ENCODE measurements around the gene DPP10.
"Not testable (repeated sequence)": the region's sequence is repeated elsewhere in the genome, so short reads cannot be mapped to it uniquely, and the experiment has no call there.

The DPP10 gene

DNA sequence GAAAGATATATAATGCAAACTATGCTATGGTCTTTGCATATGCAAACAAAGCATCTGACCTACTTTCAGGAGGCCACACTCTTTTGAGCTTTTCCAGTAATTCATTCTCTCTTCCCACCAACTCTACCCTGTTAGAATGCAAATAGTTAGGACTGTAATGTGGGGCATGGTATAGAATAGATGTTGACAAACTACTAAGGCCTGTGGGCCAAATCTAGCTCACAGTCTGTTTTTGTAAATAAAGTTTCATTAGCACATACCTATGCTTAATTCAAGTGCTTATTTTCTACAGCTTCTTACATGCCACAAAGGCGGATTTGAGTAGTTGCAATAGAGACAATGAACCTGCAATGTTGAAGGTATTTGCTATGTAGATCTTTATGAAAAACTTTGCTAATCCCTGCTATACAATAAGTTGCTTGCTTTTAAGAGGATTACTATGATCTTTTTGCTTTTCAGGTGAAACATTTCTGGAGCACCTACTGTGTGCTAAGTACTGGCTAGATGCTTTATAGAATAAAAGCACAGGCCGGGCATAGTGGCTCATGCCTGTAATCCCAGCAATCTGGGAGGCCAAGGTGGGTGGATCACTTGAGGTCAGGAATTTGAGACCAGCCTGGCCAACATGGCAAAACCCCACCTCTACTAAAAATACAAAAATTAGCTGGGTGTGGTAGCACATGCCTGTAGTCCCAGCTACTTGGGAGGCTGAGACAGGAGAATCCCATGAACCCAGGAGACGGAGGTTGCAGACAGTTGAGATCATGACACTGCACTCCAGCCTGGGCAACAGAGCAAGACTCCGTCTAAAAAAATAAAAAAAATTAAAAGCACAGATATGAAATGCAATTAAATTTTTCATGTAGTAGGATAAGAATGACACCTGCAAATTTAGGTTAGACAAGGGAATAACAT lies 267.8 kb downstream of the DPP10 start:
- DNase-seq (ENCODE audit: extremely low read depth in 1 of 2, low read depth in 1 of 2), result no peak

DNA sequence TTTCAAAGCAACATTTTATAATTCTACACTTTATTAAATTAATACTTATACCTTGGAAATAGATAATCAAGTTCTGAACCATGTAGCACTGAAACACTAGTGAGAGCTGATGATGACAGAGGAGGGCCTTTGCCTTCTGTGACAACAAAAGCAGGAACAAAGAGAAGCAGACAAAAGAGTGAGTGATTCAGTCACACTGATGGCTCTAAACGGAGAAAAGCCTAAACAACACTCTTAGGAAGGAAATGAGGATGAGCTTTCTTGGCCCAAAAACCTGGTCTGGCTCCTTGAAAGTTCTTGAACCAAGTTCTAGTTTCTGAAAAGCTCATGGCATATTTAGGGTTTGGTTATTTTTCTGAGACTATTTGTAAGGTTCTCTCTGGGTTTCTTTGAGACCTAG lies 271.9 kb downstream of the DPP10 start:
- no peak for DNase-seq (ENCODE audit: extremely low read depth in 1 of 2, low read depth in 1 of 2)

DNA sequence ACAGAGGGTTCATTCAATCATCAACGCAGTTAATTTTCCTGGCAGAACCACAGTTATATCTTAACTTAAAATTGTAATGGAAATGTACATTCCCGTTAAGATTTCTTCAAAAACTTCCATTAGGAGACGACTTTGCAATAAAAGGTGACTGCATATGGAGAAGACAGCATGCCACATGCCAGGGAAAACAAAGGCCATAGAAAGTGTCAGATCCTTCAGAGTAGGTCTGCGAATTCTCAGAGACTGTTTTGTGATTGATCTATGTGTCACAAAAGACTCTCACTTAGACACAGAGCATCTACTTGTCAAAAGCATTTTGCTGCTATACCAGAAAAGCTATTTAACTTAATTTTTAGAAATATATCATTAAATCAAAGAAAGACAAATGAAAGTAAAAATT lies 274.6 kb downstream of the DPP10 start:
- DNase-seq (ENCODE audit: extremely low read depth in 1 of 2, low read depth in 1 of 2), result no peak

DNA sequence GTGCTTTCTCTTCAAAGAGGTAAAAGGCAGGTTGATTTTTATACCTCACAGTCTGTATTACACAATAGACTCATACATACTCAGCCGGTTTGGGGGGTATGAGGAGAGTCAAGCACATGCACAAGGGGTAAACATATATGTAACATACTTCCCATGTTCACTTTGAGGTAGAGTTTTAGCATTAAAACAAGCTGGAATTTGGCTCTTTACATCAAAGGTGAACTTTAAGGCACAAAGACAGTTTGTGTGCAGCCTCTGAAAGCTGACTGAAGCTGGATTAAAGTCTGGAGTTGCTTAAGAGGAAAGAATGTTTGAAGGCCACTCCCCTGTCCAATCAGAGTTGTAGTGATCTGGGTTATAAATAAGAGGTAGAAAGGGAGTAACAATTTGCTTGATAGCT lies 282.0 kb downstream of the DPP10 start:
- no peak for DNase-seq (ENCODE audit: extremely low read depth in 1 of 2, low read depth in 1 of 2)

DNA sequence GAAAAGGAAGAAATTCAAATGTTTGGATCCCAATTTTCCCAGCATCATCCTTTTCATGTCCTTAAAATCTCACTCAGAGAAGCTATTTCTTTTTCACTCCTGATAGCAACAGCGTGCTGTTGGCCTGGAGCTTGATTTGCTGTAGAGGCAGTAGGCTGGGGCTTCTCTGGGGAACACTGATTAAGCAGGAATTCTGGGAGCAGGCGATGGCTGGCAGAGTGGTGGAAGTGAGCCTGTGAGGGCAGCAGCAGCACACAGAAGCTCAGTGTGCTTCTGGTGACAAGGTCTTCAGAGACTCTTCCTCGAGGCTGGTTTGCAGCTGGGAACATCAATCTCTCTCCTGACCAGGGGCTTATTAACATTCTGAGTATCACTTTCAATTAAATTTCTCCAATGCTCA lies 284.6 kb downstream of the DPP10 start:
- no peak for DNase-seq (ENCODE audit: extremely low read depth in 1 of 2, low read depth in 1 of 2)

DNA sequence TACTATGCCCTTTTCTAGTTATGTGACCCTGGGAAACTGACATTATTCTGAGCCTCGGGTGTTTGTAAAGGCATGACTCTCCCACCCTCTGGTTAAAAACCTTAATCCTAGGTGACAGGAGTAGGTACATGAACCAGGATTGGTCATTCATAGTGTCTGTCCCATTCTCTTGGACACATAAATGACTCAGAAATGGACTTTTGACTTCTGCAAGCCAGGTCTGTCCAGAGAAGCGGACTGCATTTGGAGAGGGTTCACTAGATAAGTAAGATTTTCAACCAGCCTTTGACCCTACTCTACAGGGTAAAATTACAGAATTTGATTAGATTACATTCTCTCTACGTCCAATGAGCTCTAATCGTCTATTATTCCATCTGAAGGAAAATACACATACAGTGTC lies 285.9 kb downstream of the DPP10 start:
- DNase-seq (ENCODE audit: extremely low read depth in 1 of 2, low read depth in 1 of 2), result no peak

DNA sequence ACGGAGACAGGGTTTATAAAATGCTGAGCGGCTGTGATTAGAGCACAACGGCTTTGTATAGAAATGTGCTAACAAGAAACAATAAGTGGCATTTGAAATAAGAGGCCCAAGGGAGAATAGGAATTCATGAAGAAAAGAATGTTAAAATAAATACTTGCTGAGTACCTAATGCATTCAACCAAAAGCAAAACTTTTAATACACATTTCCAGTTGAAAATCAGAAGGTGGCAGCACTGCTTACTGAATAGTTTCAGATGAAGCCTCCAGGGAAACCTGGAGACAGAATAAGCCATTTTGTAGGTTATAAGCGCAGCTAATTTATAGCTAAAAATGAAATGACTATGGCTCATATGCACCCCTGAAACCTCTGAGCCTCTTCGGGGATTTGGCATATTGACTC lies 286.6 kb downstream of the DPP10 start:
- no peak for DNase-seq (ENCODE audit: extremely low read depth in 1 of 2, low read depth in 1 of 2)

DNA sequence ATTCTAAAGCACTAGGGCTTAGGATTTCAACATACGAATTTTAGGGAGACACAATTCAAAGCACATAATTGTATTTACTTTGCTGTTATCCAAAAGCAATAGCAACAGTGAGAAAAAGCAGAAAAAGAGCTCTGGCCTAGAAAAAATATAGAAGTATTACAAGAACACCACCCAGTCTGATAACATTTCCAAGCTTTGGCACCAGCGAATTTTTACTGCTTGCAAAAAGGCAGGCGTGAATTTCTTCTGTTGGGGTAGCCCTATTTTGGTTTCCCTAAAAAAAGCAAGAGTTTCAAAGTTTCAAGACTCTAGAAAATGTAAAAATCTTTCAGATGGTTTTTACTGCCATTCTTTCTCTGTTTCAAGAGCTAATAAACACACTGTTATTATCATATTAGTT lies 292.7 kb downstream of the DPP10 start:
- no peak for DNase-seq (ENCODE audit: extremely low read depth in 1 of 2, low read depth in 1 of 2)

DNA sequence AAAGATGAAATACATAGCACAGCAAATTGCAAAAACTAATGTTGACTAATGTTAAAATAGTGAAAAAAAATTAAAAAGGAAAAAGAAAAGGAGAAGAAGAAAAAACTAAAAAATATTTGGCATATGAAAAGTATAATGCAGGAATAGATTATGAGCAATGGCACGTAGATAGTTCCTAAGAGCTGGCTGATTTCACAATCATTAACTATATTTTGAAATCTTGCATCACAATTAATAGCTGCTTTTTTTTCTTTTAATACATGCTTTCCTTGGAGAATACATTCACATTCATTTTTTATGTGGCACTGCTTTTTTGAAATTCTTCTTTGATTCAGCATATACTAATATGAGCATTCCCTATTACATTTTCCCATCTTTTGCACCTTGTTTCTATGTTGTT lies 299.8 kb downstream of the DPP10 start:
- no peak for DNase-seq (ENCODE audit: extremely low read depth in 1 of 2, low read depth in 1 of 2)

DNA sequence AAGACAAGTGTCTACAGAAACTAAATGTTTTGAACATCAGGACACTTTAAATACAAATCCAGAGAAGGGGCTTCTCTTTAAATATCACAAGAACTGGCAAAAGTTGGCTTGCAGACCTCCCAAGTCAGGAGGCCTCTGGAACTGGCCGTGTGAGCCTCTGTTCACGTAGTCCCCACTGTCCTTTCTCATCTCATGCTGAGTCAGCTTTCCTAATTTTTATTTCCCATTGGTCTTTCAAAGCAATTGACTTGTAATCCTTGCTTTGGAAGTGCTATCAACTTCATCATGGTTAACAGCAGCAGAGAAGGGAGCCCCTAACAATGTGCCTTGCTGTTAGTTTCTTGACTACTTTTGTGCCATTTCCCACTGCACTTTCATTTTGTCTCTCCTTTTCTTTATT lies 303.3 kb downstream of the DPP10 start:
- DNase-seq (ENCODE audit: extremely low read depth in 1 of 2, low read depth in 1 of 2), result no peak

DNA sequence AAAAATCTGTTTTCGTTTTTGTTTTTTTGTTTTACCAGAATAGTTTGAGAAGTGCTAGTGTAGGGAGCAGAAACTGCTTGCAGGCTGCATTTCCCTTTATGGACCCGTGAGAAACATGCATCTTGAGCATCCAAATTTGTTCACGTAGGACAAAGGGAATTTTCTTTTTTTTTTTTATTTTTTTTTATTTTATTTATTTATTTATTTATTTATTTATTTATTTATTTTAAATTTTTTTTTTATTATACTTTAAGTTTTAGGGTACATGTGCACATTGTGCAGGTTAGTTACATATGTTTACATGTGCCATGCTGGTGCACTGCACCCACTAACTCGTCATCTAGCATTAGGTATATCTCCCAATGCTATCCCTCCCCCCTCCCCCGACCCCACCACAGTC lies 305.7 kb downstream of the DPP10 start:
- DNase-seq (ENCODE audit: extremely low read depth in 1 of 2, low read depth in 1 of 2), result not testable (repeated sequence)

DNA sequence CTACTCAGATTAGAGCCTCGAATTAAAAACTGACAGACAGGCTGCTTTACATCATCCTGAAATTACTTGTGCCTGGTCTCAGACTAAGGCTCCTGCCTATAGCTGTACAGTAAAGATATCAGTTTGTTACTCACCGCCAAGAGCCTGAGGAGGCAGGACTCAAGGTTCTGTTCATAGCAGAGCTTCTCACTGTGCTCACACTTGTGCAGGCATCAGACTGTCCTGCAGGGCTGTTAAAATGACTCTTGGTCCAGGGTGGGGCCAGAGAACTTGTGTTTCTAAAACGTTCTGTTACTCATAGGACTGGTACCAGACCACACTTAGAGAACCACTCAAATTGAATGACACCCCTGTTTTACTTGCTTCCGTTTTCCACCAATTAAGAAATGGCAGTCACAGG lies 310.0 kb downstream of the DPP10 start:
- DNase-seq (ENCODE audit: extremely low read depth in 1 of 2, low read depth in 1 of 2), result no peak

DNA sequence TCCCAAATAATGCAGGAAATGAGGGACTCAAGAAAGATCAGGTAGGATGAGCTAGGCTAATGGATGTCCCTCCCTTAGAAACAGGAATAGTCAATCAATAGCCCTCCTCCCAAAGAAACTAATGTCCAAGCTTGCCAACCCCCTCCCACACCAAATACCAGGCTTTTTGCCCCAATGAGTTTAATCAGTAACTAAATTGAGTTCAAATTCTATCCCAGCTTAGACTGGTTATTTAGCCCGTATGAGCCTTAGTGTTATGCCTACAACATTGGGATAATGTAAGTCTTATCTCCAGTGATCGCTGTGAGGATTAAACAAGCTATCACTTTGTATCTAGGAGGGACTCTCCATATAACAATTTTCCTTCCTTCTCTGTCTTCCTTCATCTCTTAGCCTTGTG lies 310.7 kb downstream of the DPP10 start:
- no peak for DNase-seq (ENCODE audit: extremely low read depth in 1 of 2, low read depth in 1 of 2)

DNA sequence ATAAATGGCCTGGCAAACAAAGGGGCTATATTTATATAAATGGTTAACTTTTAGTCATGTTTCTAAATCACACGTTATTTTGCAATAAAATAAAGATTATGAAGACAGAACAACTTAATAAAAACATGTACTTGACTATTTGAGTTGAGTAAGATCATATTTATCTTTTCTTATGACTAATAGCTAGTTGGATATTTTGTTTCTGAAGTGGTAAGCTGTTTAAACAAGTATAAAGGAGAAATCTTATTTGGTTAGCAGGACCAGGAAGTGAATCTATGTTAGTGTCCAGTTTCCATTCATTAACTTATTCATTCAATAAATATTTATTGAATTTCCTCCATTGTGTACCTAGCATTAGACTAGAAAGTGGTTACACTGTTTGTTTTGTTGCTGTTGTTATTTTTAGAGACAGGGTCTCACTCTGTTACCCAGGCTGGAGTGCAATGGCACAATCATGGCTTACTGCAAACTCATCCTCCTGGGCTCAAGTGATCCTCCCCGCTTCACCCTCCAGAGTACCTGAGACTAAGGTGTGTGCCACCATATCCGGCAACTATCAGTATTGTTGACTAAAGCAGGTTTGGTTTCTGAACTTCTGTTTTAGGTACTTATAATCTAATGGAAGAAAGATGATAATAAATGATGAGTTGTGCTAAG lies 312.6 kb downstream of the DPP10 start:
- no peak for DNase-seq (ENCODE audit: extremely low read depth in 1 of 2, low read depth in 1 of 2)

DNA sequence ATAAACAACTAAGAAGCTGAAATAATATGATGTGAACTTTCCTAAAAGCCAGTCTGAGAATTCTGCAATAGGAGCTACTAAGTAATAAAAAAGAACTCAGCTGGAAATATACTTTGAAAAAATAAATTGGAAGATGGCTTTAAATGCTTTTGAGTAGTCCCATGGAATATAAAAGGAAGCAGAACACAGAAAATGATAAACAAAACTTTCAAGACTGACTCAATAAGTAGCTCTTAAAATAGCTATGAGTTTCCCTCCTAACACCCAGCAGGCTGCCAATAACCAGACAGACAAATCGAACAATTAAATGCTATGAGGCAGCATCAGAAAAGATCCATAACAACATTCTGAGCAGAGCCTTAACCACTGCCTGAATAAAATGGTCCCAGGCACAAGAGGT lies 319.9 kb downstream of the DPP10 start:
- DNase-seq (ENCODE audit: extremely low read depth in 1 of 2, low read depth in 1 of 2), result no peak

DNA sequence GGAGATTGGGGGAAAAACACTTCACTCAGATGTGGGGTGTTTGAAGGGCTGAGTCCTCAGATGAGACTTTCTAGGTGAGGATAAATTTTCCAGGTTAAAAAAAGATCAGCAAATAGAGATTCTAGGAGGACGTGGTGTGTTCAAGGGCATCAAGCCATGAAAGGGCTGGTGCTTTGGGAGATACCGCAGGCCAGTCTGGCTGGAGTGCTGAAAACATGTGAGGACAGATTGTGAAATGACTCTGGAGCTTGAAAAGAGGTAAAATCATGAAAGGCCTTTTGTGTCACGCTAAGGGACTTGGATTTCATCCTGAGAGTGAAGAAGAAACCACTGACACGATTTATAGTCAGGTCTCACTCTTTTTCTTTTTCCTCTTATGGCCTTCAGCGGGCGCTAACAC lies 320.5 kb downstream of the DPP10 start:
- no peak for DNase-seq (ENCODE audit: extremely low read depth in 1 of 2, low read depth in 1 of 2)

DNA sequence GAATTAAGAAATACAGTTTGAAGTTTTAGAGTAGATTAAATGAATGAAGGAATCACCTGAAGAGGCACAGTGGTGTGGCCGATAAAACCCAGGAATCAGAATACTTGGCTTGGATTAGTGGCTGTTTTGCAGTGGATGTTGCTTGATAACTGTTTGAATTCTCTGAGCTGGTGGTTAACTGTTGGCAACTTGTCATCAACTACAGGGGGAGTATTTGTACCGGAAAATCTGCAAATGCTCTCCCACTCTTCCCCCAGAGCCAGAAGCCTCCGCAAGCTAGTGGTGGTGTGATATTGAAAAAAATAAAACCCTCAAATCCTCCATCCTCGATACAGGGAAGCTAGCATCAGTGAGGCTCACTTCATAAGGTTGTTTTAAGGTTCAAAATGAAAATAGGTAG lies 326.7 kb downstream of the DPP10 start:
- DNase-seq (ENCODE audit: extremely low read depth in 1 of 2, low read depth in 1 of 2), result no peak

DNA sequence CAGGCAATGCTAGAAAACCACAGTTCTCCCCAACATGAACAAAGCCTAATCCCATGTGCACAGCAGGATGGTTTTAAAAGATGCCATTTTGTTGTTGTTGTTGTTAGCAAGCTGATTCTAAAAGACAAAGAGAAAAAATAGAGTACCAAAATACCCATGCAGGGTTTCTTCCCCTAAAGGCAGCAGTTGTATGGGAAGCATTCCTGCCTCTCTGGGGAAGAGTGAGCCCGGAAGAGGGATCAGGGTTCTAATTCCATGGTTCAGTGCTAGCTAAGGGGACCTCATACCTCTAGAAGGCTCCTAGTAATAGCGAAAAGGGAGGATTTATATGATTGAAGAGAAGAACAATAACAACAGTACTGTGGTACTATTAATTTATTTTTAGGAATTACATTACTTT lies 327.6 kb downstream of the DPP10 start:
- no peak for DNase-seq (ENCODE audit: extremely low read depth in 1 of 2, low read depth in 1 of 2)

DNA sequence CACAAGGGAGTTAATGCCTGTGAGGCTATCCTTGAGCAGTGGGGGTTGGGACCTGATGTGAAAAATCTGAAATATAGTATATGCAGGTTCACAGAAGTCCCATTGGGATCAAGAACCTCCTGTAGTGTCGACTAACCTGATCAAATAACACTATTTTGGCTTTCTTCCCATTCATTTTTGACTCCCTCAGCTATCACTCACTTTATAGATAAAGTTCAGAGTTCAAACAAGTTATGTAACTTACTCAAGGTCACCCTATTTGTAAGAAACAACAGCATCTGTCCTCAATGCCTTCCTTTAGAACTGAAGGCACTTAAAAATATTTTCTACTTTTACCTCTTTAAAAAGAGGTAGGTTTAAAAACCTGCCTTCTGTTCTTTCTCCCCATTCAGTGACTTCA lies 341.6 kb downstream of the DPP10 start:
- no peak for DNase-seq (ENCODE audit: extremely low read depth in 1 of 2, low read depth in 1 of 2)

DNA sequence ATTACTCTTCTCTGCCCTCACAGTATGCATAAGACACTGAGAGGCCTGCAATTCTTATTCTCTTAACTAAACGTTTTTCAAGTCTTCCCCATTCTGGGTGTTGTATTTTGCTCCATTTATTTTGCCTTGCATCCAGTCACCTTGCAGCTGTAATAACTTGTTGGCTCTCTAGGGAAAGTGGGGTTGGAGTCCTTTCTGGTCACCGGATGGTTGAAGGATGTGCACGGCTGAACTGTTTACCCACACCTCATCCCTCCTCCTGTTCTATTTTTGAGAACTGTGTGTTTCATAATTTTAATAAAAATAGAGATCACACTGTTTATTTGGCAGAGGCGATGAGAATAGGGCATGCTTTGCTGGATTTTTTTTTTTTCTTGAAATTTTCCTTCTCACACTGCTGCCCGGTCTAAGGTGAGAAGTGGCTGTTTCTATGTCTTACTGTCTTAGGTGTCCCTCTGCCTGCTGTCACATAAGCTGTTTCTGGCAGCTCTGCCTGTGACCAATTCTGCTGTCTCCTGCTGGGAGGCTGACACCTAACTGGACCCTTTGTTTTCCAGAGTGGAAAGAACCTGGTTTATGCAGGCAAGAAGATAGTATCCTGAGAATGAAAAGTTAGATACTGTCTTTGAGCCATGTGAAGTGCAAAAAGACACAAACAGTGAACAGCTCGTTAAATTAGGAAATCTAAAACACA lies 342.6 kb downstream of the DPP10 start:
- DNase-seq (ENCODE audit: extremely low read depth in 1 of 2, low read depth in 1 of 2), result no peak

DNA sequence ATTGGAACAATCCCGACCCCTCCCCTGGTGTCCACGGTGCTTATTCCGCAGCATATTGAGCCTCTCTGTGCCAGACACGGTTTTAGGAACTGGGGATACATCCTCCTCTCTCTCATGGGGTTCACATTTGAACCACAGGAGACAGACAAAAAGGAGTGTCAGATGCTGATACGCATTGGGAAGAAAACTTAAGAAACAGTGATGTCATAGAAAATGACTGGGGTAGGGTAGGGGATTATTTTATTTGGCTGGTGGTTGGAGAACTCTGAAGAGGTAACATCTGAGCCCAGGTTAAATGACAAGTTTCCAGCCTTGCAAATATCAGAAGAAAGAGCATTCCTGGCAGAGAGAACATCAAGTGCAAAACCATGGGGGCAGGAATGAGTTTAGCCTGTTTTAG lies 344.5 kb downstream of the DPP10 start:
- DNase-seq (ENCODE audit: extremely low read depth in 1 of 2, low read depth in 1 of 2), result no peak

DNA sequence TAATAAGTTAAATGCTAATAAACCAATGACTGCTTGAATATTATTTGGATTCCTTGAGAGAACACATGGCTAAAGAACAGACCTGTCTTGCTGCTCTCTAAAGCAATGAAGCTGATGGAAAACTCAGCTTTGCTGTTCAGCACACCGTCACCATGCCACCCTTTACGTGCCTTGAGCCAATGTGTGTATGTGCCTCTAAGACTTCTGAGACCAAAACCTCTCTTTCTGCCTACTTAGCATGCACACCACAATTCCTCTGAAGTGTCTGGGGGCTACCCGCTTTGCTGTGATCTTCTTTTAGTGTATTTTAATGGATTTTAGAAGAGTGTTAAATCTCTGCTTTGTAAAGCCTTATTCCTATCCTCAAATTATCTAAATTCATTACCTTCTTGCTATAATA lies 345.0 kb downstream of the DPP10 start:
- DNase-seq (ENCODE audit: extremely low read depth in 1 of 2, low read depth in 1 of 2), result no peak
